Loucy (cell line): ENCODE data around the gene CDYL2.

Experiments used
- H2AFZ ChIP-seq: fragments of 200-600 bp; sonication (generic); 2 replicates; pipeline ENCODE4 v1.6.0; 2016; ENCODE audit warnings: antibody characterized with exemption, mild to moderate bottlenecking, low read length, moderate library complexity
- H3F3A ChIP-seq: fragments of 200-600 bp; 2 replicates; pipeline ENCODE4 v1.6.0; 2016; ENCODE audit warnings: antibody characterized with exemption, low read depth, mild to moderate bottlenecking
- H3K27me3 ChIP-seq: fragments of 200-600 bp; sonication (generic); 2 replicates; pipeline ENCODE4 v1.6.1; 2014; ENCODE audit warnings: low read length, mild to moderate bottlenecking; ENCODE audit not compliant: insufficient read depth, poor library complexity, severe bottlenecking
- H3K36me3 ChIP-seq: fragments of 200-600 bp; sonication (generic); 2 replicates; pipeline ENCODE4 v1.6.1; 2016; ENCODE audit warnings: low read length; ENCODE audit not compliant: insufficient read depth
- H3K4me1 ChIP-seq: fragments of 200-600 bp; sonication (generic); 2 replicates; pipeline ENCODE4 v1.5.1; 2014; ENCODE audit warnings: low read length, mild to moderate bottlenecking; ENCODE audit not compliant: insufficient read depth, poor library complexity, severe bottlenecking
- H3K4me2 ChIP-seq: fragments of 200-600 bp; sonication (generic); 2 replicates; pipeline ENCODE4 v1.6.0; 2014; ENCODE audit warnings: antibody characterized with exemption, low read length, low read depth, mild to moderate bottlenecking; ENCODE audit not compliant: poor library complexity, severe bottlenecking
- H3K4me3 ChIP-seq: fragments of 200-600 bp; sonication (generic); 2 replicates; pipeline ENCODE4 v1.5.1; 2014; ENCODE audit warnings: low read length, mild to moderate bottlenecking, mixed read lengths; ENCODE audit not compliant: poor library complexity, severe bottlenecking
- H3K79me2 ChIP-seq: fragments of 200-600 bp; sonication (generic); 2 replicates; pipeline ENCODE4 v1.6.1; 2014; ENCODE audit warnings: low read length; ENCODE audit not compliant: insufficient read depth
- H3K9ac ChIP-seq: fragments of 200-600 bp; sonication (generic); 2 replicates; pipeline ENCODE4 v1.6.0; 2014; ENCODE audit warnings: mild to moderate bottlenecking, low read depth, low read length, moderate library complexity; ENCODE audit not compliant: poor library complexity, severe bottlenecking
- H3K9me2 ChIP-seq: fragments of 200-600 bp; sonication (generic); replicated peaks from 2 replicates; pipeline ENCODE4 v1.6.1; 2016; ENCODE audit warnings: low read depth, low read length, mixed read lengths
- H3K9me3 ChIP-seq: fragments of 200-600 bp; sonication (generic); 2 replicates; pipeline ENCODE4 v1.6.1; 2014; ENCODE audit warnings: mild to moderate bottlenecking, antibody characterized with exemption, low read length, low read depth; ENCODE audit not compliant: insufficient read depth
- H4K20me1 ChIP-seq: fragments of 200-600 bp; sonication (generic); 2 replicates; pipeline ENCODE4 v1.6.0; 2014; ENCODE audit warnings: antibody characterized with exemption, low read length, mild to moderate bottlenecking; ENCODE audit not compliant: insufficient read depth, poor library complexity, severe bottlenecking
- EZH2phosphoT487 ChIP-seq: fragments of 200-600 bp; IDR thresholded peaks from 2 replicates; pipeline ENCODE4 v1.6.1; 2018; ENCODE audit warnings: antibody characterized with exemption, mild to moderate bottlenecking, moderate library complexity, borderline replicate concordance
- TF ChIP-seq, protein P1 (sequence below): fragments of 200-600 bp; sonication (generic); conservative IDR thresholded peaks from 2 replicates; pipeline ENCODE4 v1.5.1; 2014; ENCODE audit warnings: mild to moderate bottlenecking, antibody characterized with exemption, low read length

CDYL2 gene

DNA sequence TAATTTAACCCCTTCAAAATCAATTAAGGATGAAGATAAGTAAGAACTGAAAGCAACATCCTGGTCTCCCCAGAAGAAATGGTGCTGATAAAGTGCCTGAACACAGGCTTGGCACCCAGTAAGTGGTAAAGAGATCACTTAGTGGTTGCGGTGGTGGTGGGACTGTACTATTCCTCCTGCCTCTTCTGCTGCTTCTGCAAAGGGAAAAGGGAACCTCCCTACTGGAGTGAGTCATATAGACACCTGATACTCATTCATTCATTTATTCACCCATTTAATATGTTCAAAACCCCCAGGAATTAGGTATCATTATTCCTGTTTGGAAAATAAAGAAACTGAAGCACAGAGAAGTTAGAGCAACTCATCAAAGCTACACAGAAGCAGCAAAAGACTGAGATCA, 60.6 kb downstream of the CDYL2 start:
- TF ChIP-seq, protein P1, sequence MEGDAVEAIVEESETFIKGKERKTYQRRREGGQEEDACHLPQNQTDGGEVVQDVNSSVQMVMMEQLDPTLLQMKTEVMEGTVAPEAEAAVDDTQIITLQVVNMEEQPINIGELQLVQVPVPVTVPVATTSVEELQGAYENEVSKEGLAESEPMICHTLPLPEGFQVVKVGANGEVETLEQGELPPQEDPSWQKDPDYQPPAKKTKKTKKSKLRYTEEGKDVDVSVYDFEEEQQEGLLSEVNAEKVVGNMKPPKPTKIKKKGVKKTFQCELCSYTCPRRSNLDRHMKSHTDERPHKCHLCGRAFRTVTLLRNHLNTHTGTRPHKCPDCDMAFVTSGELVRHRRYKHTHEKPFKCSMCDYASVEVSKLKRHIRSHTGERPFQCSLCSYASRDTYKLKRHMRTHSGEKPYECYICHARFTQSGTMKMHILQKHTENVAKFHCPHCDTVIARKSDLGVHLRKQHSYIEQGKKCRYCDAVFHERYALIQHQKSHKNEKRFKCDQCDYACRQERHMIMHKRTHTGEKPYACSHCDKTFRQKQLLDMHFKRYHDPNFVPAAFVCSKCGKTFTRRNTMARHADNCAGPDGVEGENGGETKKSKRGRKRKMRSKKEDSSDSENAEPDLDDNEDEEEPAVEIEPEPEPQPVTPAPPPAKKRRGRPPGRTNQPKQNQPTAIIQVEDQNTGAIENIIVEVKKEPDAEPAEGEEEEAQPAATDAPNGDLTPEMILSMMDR = no peak
- no peak for TF ChIP-seq EZH2phosphoT487
- H3K79me2 ChIP-seq = peaks cover 70% of the 10 kb centered on the region
- no peaks in the 10 kb centered on the region for H4K20me1 ChIP-seq
- no peak overlapping the region for H3K9ac ChIP-seq
- peaks cover 12% of the 10 kb centered on the region for H3K36me3 ChIP-seq
- H3K9me2 ChIP-seq = no peaks in the 10 kb centered on the region
- no peak overlapping the region for H2AFZ ChIP-seq
- H3F3A ChIP-seq = no peaks in the 10 kb centered on the region
- peaks cover 21% of the 10 kb centered on the region for H3K4me1 ChIP-seq
- H3K4me3 ChIP-seq = no peak overlapping the region
- no peak overlapping the region for H3K4me2 ChIP-seq
- H3K27me3 ChIP-seq = no peaks in the 10 kb centered on the region
- peaks cover 10% of the 10 kb centered on the region for H3K9me3 ChIP-seq

DNA sequence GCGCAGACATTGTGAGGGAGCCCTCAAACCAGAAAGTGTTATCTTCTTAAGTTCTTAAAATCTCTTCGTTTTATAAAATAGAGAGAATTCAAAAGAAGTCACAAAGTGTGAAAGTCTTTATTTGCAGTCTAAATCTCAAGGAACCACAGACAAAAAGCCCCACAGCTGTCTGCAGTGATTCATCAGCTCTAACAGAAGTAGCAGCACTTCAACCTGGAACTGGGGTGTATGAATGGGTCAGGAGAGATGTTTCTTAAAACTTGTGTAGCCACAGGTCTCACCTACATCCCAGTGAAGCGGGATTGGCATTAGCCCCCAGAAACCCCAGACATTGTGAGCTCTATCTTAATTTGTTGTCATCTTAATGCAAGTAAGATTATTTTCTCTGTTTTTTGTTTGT, 61.1 kb downstream of the CDYL2 start:
- TF ChIP-seq, protein P1 = no peak
- no peak for TF ChIP-seq EZH2phosphoT487
- Histone ChIP-seq H3K4me2 (no peak overlapping the region), H4K20me1 (no peaks in the 10 kb centered on the region), H3K79me2 (peaks cover 71% of the 10 kb centered on the region), H3F3A (no peaks in the 10 kb centered on the region), H2AFZ (no peak overlapping the region), H3K9me3 (peaks cover 10% of the 10 kb centered on the region), H3K9me2 (no peaks in the 10 kb centered on the region), H3K27me3 (no peaks in the 10 kb centered on the region), H3K4me1 (peaks cover 21% of the 10 kb centered on the region), H3K9ac (no peak overlapping the region), H3K4me3 (no peak overlapping the region), H3K36me3 (peaks cover 12% of the 10 kb centered on the region)

DNA sequence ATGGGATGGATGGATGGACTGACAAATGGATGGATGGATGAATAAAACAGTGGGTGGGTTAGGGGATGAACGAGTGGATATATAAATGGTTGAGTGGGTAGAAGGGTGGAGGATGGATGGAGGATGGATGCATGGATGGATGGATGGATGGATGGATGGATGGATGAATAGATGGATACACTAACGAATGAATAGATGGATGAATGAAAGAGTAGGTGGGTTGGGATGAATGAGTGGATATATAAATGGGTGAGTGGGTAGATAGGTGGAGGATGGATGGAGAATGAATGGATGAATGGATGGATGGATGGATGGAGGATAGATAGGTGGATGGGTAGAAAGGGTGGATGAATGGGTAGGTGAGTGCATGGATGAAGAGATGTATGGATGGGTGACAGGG, 62.1 kb downstream of the CDYL2 start:
- Histone ChIP-seq H3F3A (no peaks in the 10 kb centered on the region), H3K4me3 (no peak overlapping the region), H3K4me1 (peaks cover 19% of the 10 kb centered on the region), H3K9ac (no peak overlapping the region), H3K36me3 (peaks cover 12% of the 10 kb centered on the region), H3K9me2 (no peaks in the 10 kb centered on the region), H3K4me2 (no peak overlapping the region), H3K9me3 (peaks cover 10% of the 10 kb centered on the region), H3K27me3 (no peaks in the 10 kb centered on the region), H2AFZ (no peak overlapping the region), H4K20me1 (no peaks in the 10 kb centered on the region), H3K79me2 (peaks cover 73% of the 10 kb centered on the region)
- TF ChIP-seq EZH2phosphoT487 = no peak
- TF ChIP-seq, protein P1 = no peak
